ENCODE measurements around the gene RND1. TPM values are rescaled to one million over a fixed set of nuclear protein-coding genes. Genes with fewer than 3 reads are reported as not detected.
A peak's percentile ranks its signal among the peaks of the same experiment; 100 is the strongest.

Gene RND1
- total and polyA plus RNA-seq, 2 of the 13 experiments (the other 11 are each of a cell fraction or from before 2014, with no cell fraction given), result 1.8 to 1.9 TPM

GRCh38 chr12:48814262-48815125 is 51.2 kb downstream of the RND1 start (continued):
- no peak for TF ChIP-seq FOXA1 (IDR thresholded peaks at IDR 0.05)
- no peak for TF ChIP-seq FOXA1 (CRISPR knock-in tag; IDR thresholded peaks at IDR 0.05)
- no peak for TF ChIP-seq ZBTB43 (CRISPR knock-in tag; conservative IDR thresholded peaks at IDR 0.05)
- peak; percentile 66 for TF ChIP-seq YY1 (IDR thresholded peaks at IDR 0.05; ENCODE audit: insufficient read depth, insufficient replicate concordance, low read depth, low read length)
- TF ChIP-seq SPEN (CRISPR knock-in tag; IDR thresholded peaks at IDR 0.05; ENCODE audit: low read depth), result peak; percentile 71
- TF ChIP-seq FOXA3 (CRISPR knock-in tag; IDR thresholded peaks at IDR 0.05), result peak; percentile 38; the same call in 1 of the 2 replicates
- TF ChIP-seq ZGPAT (CRISPR knock-in tag; IDR thresholded peaks at IDR 0.05), result peak; percentile 79
- no peak for TF ChIP-seq ZFP62 (CRISPR knock-in tag; IDR thresholded peaks at IDR 0.05)
- TF ChIP-seq PHF21A (CRISPR knock-in tag; IDR thresholded peaks at IDR 0.05), result 0 out of 2 replicates have a peak, but pooled peaks have one; percentile 37
- peak; percentile 32; the same call in 1 of the 2 replicates for TF ChIP-seq CCDC6 (CRISPR knock-in tag; IDR thresholded peaks at IDR 0.05)
- no peak for TF ChIP-seq SCMH1 (CRISPR knock-in tag; IDR thresholded peaks at IDR 0.05; ENCODE audit: borderline replicate concordance)
- no peak for TF ChIP-seq AGO2 (optimal IDR thresholded peaks at IDR 0.05; ENCODE audit: low read depth, low read length)
- TF ChIP-seq ZNF513 (CRISPR knock-in tag; conservative IDR thresholded peaks at IDR 0.05), result 0 out of 2 replicates have a peak, but pooled peaks have one; percentile 87
- TF ChIP-seq TAF15 (IDR thresholded peaks at IDR 0.05; ENCODE audit: low read depth, low read length, poor library complexity, severe bottlenecking), result peak; percentile 5
- TF ChIP-seq CBFB (CRISPR knock-in tag; IDR thresholded peaks at IDR 0.05), result peak; percentile 67
- no peak for TF ChIP-seq RARG (CRISPR knock-in tag; IDR thresholded peaks at IDR 0.05; ENCODE audit: low read depth)
- no peak; the same call in 1 of the 2 replicates for TF ChIP-seq YEATS4 (CRISPR knock-in tag; IDR thresholded peaks at IDR 0.05; ENCODE audit: borderline replicate concordance)
- peak; percentile 90 for TF ChIP-seq ERF (CRISPR knock-in tag; IDR thresholded peaks at IDR 0.05)
- TF ChIP-seq THAP8 (CRISPR knock-in tag; IDR thresholded peaks at IDR 0.05; ENCODE audit: borderline replicate concordance), result 0 out of 2 replicates have a peak, but pooled peaks have one; percentile 21
- peak; percentile 74; the same call in 1 of the 2 replicates for TF ChIP-seq ZNF607 (CRISPR knock-in tag; IDR thresholded peaks at IDR 0.05; ENCODE audit: borderline replicate concordance)
- no peak; the same call in 1 of the 2 replicates for TF ChIP-seq DRAP1 (CRISPR knock-in tag; IDR thresholded peaks at IDR 0.05)
- no peak for TF ChIP-seq REL (CRISPR knock-in tag; conservative IDR thresholded peaks at IDR 0.05)
- TF ChIP-seq MXD3 (CRISPR knock-in tag; IDR thresholded peaks at IDR 0.05), result peak; percentile 78
- peak; percentile 48; the same call in 1 of the 2 replicates for TF ChIP-seq ZNF350 (CRISPR knock-in tag; IDR thresholded peaks at IDR 0.05; ENCODE audit: borderline replicate concordance, low read depth)

Data from HepG2 (cell line).